Subcutaneous abdominal adipose tissue (tissue), 5 donors: Measurements from ENCODE around the gene B3GNT4.
"Not testable (repeated sequence)": the region's sequence is repeated elsewhere in the genome, so short reads cannot be mapped to it uniquely, and the experiment has no call there.

Experiments
- H3K27ac ChIP-seq: one replicate; pipeline ENCODE4 v1.7.0; 2013; ENCODE audit warnings: low read depth, mild to moderate bottlenecking, inconsistent platforms, low read length, moderate library complexity
- H3K27me3 ChIP-seq, 5 donors: one replicate each; pipeline ENCODE4 v1.7.0; 2013; ENCODE audit warnings: low read length in 5 of 5, inconsistent platforms in 1 of 5; ENCODE audit not compliant: control insufficient read depth in 5 of 5, insufficient read depth in 4 of 5
- H3K36me3 ChIP-seq, 5 donors: one replicate each; pipeline ENCODE4 v1.7.0; 2013; ENCODE audit warnings: low read length in 5 of 5; ENCODE audit not compliant: control insufficient read depth in 5 of 5, insufficient read depth in 5 of 5
- H3K4me1 ChIP-seq, 5 donors: one replicate each; pipeline ENCODE4 v1.7.0; 2013; ENCODE audit warnings: low read length in 5 of 5, mild to moderate bottlenecking in 3 of 5, moderate library complexity in 1 of 5; ENCODE audit not compliant: control insufficient read depth in 5 of 5, insufficient read depth in 5 of 5
- H3K4me3 ChIP-seq, 5 donors: one replicate each; pipeline ENCODE4 v1.7.0; 2013; ENCODE audit warnings: low read length in 5 of 5, low read depth in 1 of 5
- H3K9ac ChIP-seq, 5 donors: one replicate each; pipeline ENCODE4 v1.7.0; 2013; ENCODE audit warnings: low read length in 5 of 5, mild to moderate bottlenecking in 4 of 5, moderate library complexity in 3 of 5
- H3K9me3 ChIP-seq, 5 donors: one replicate each; pipeline ENCODE4 v1.7.0; 2013; ENCODE audit warnings: low read length in 5 of 5; ENCODE audit not compliant: control insufficient read depth in 5 of 5
- donor health status: healthy.
- donor health status: healthy.
- donor health status: healthy.
- donor health status: healthy.
- donor health status: healthy.

The B3GNT4 gene

GRCh38 chr12:122168492-122168891, 35.0 kb upstream of the B3GNT4 start:
- Histone ChIP-seq H3K9me3 (no peaks in the 10 kb centered on the region), H3K36me3 (no peaks in the 10 kb centered on the region), H3K9ac (no peak overlapping the region), H3K4me1 (no peaks in the 10 kb centered on the region), H3K27ac (no peak overlapping the region), H3K27me3 (peaks cover 0 to 5% (median 0%) of the 10 kb centered on the region in 5 donors), H3K4me3 (no peak overlapping the region)

GRCh38 chr12:122171399-122171798, 32.1 kb upstream of the B3GNT4 start:
- Histone ChIP-seq H3K27ac (no peak overlapping the region), H3K4me3 (no peak overlapping the region), H3K4me1 (no peaks in the 10 kb centered on the region), H3K9ac (no peak overlapping the region), H3K9me3 (no peaks in the 10 kb centered on the region), H3K27me3 (peaks cover 0 to 5% (median 4%) of the 10 kb centered on the region in 5 donors), H3K36me3 (no peaks in the 10 kb centered on the region)

GRCh38 chr12:122172262-122172939, 31.1 kb upstream of the B3GNT4 start:
- Histone ChIP-seq H3K4me3 (no peak overlapping the region), H3K9me3 (no peaks in the 10 kb centered on the region), H3K36me3 (no peaks in the 10 kb centered on the region), H3K4me1 (no peaks in the 10 kb centered on the region), H3K9ac (no peak overlapping the region), H3K27ac (no peak overlapping the region), H3K27me3 (peaks cover 0 to 5% (median 4%) of the 10 kb centered on the region in 5 donors)

- H3K9me3 ChIP-seq = no peaks in the 10 kb centered on the region
- no peaks in the 10 kb centered on the region for H3K36me3 ChIP-seq
- no peak within 1 kb of the TSS for H3K9ac ChIP-seq
- peaks cover 0 to 5% (median 4%) of the 10 kb centered on the region in 5 donors for H3K27me3 ChIP-seq
- no peaks in the 10 kb centered on the region for H3K4me1 ChIP-seq
- H3K27ac ChIP-seq = no peak within 1 kb of the TSS
- H3K4me3 ChIP-seq = no peak within 1 kb of the TSS
Measured at GRCh38 chr12:122174155-122174845, 29.2 kb upstream of the B3GNT4 start, which contains the start of gene IL31. Gene IL31, minus strand, starts transcription at chr12:122174221. Its CDS starts 49 bp downstream, at chr12:122174172.

- H3K4me3 ChIP-seq, H3K36me3 ChIP-seq, H3K4me1 ChIP-seq, H3K9ac ChIP-seq, H3K27me3 ChIP-seq, H3K27ac ChIP-seq, H3K9me3 ChIP-seq: not testable (repeated sequence)
Measured at GRCh38 chr12:122176473-122176872, 27.0 kb upstream of the B3GNT4 start.

- H3K9ac ChIP-seq = peak within 1 kb of the TSS in 3 of 5 donors; percentile 21 to 51 (median 48)
- no peaks in the 10 kb centered on the region for H3K27me3 ChIP-seq
- H3K9me3 ChIP-seq = no peaks in the 10 kb centered on the region
- no peak within 1 kb of the TSS for H3K27ac ChIP-seq
- H3K4me1 ChIP-seq = peaks cover 0 to 10% (median 5%) of the 10 kb centered on the region in 5 donors
- H3K36me3 ChIP-seq = no peaks in the 10 kb centered on the region
- H3K4me3 ChIP-seq = peak within 1 kb of the TSS; percentile 57 to 71 (median 61)
Measured at GRCh38 chr12:122182887-122183587, 20.5 kb upstream of the B3GNT4 start, which contains the start of gene LRRC43. Gene LRRC43, plus strand, starts transcription at chr12:122183123. Its CDS starts 22 bp downstream, at chr12:122183145.

- Histone ChIP-seq H3K9me3 (no peaks in the 10 kb centered on the region), H3K4me3 (peak overlapping the region in 4 of 5 donors; percentile 57 to 71 (median 63)), H3K27ac (no peak overlapping the region), H3K27me3 (no peaks in the 10 kb centered on the region), H3K4me1 (peaks cover 0 to 10% (median 5%) of the 10 kb centered on the region in 5 donors), H3K36me3 (no peaks in the 10 kb centered on the region), H3K9ac (peak overlapping the region in 1 of 5 donors; percentile 48)
Measured at GRCh38 chr12:122183588-122183940, 19.9 kb upstream of the B3GNT4 start.

- Histone ChIP-seq H3K9ac (no peak overlapping the region), H3K27me3 (peaks cover 0 to 3% (median 0%) of the 10 kb centered on the region in 5 donors), H3K27ac (no peak overlapping the region), H3K9me3 (no peaks in the 10 kb centered on the region), H3K4me3 (no peak overlapping the region), H3K36me3 (no peaks in the 10 kb centered on the region), H3K4me1 (peaks cover 0 to 10% (median 5%) of the 10 kb centered on the region in 5 donors)
Measured at GRCh38 chr12:122184517-122184916, 19.0 kb upstream of the B3GNT4 start.

- no peak overlapping the region for H3K4me3 ChIP-seq
- no peaks in the 10 kb centered on the region for H3K36me3 ChIP-seq
- no peak overlapping the region for H3K27ac ChIP-seq
- H3K4me1 ChIP-seq = peaks cover 0 to 10% (median 5%) of the 10 kb centered on the region in 5 donors
- H3K9ac ChIP-seq = no peak overlapping the region
- peaks cover 0 to 5% (median 5%) of the 10 kb centered on the region in 5 donors for H3K27me3 ChIP-seq
- no peaks in the 10 kb centered on the region for H3K9me3 ChIP-seq
Measured at GRCh38 chr12:122185079-122185478, 18.4 kb upstream of the B3GNT4 start.
